ENCODE results near the gene CAVIN1.

DNA sequence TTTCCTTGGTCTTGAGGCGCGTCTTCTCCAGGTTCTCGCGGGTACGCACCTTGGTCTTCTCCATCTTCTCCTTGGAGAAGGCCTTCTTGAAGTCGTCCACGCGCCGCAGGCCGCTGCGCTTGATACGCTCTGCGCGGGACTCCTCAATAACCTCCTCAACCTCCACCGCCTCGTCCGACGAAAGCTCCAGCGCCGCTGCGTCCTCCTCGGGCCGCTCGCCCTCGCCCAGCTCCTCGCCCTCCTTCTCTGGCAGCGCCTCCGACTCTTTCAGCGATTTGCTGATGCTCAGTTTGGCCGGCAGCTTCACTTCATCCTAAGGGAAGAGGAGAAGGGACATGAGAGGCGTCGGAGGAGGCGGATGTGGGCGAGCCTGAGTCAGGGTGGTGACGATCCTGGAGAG, 18.0 kb downstream of the CAVIN1 start:
- TF ChIP-seq POLR2A (IDR thresholded peaks at IDR 0.05) (no peak), POLR2AphosphoS5 (IDR thresholded peaks at IDR 0.05) (no peak)
- TF ChIP-seq, protein P1, sequence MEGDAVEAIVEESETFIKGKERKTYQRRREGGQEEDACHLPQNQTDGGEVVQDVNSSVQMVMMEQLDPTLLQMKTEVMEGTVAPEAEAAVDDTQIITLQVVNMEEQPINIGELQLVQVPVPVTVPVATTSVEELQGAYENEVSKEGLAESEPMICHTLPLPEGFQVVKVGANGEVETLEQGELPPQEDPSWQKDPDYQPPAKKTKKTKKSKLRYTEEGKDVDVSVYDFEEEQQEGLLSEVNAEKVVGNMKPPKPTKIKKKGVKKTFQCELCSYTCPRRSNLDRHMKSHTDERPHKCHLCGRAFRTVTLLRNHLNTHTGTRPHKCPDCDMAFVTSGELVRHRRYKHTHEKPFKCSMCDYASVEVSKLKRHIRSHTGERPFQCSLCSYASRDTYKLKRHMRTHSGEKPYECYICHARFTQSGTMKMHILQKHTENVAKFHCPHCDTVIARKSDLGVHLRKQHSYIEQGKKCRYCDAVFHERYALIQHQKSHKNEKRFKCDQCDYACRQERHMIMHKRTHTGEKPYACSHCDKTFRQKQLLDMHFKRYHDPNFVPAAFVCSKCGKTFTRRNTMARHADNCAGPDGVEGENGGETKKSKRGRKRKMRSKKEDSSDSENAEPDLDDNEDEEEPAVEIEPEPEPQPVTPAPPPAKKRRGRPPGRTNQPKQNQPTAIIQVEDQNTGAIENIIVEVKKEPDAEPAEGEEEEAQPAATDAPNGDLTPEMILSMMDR (IDR thresholded peaks at IDR 0.05) = no peak
